Ovary (tissue), 3 donors: Measurements from ENCODE around the gene PSTPIP2.

Experiments
- EP300 ChIP-seq: sonication (generic); formaldehyde crosslinking; IDR thresholded peaks from one replicate; pipeline ENCODE4 v1.6.1; 2017; ENCODE audit warnings: antibody characterized with exemption
- POLR2A ChIP-seq: fragments of 450-650 bp; IDR thresholded peaks from one replicate; pipeline ENCODE4 v1.6.1; 2017; ENCODE audit warnings: antibody characterized with exemption, mild to moderate bottlenecking, moderate library complexity
- TF ChIP-seq, protein P1 (sequence below), 3 donors: fragments of 450-650 bp in 2 of 3; fragments of 200-600 bp in 1 of 3; IDR thresholded peaks; one replicate each; pipeline versions ENCODE4 v1.5.1 to v1.8.0; 2016 to 2022; ENCODE audit warnings: antibody characterized with exemption in 3 of 3, mild to moderate bottlenecking in 1 of 3
- donor health status: DM: no; HTN: no; CAD: no.

DNA sequence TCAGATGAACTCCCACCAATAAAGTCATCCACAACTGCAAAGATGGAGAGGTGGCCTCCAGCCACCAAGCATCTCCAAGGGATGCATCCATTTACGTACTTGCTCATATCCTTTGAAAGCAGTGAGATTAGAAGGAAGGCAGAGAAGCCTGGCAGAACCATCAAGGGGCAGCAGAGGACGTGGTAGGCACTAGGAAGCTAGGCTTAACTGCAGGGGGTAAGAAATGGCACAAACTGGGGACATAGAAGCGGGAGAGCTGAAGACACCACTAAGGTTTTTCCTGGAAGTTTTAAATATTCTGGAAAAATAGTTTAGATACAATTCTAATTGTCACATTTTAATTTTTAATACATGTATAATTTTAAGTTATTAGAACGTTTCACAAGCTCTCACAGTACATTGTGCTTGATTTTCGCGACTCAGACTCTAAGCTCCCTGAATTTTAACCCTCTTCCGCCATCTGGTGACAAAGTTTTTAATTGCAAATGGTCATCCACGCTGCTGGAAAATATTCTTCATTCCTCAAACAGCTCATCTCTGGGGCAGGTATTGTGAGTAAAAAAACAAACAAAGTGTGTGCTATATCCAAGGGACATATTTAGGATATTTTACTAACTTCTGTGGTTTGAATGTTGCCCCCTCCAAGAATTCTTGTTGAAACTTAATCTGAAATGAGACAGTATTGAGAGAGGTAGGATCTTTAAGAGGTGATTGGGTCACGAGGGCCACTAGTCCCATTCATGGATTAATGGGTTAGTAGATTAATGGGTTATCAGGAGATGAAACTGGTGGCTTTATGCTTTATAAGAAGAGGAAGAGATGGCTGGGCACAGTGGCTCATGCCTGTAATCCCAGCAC is 1.6 kb upstream of the PSTPIP2 start:
- TF ChIP-seq, protein P1, sequence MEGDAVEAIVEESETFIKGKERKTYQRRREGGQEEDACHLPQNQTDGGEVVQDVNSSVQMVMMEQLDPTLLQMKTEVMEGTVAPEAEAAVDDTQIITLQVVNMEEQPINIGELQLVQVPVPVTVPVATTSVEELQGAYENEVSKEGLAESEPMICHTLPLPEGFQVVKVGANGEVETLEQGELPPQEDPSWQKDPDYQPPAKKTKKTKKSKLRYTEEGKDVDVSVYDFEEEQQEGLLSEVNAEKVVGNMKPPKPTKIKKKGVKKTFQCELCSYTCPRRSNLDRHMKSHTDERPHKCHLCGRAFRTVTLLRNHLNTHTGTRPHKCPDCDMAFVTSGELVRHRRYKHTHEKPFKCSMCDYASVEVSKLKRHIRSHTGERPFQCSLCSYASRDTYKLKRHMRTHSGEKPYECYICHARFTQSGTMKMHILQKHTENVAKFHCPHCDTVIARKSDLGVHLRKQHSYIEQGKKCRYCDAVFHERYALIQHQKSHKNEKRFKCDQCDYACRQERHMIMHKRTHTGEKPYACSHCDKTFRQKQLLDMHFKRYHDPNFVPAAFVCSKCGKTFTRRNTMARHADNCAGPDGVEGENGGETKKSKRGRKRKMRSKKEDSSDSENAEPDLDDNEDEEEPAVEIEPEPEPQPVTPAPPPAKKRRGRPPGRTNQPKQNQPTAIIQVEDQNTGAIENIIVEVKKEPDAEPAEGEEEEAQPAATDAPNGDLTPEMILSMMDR (IDR thresholded peaks at IDR 0.05): peak in 2 of 3 donors; percentile 57 to 63
- TF ChIP-seq EP300 (no peak), POLR2A (no peak)
